ENCODE data around the gene CCNY.

Gene CCNY

DNA sequence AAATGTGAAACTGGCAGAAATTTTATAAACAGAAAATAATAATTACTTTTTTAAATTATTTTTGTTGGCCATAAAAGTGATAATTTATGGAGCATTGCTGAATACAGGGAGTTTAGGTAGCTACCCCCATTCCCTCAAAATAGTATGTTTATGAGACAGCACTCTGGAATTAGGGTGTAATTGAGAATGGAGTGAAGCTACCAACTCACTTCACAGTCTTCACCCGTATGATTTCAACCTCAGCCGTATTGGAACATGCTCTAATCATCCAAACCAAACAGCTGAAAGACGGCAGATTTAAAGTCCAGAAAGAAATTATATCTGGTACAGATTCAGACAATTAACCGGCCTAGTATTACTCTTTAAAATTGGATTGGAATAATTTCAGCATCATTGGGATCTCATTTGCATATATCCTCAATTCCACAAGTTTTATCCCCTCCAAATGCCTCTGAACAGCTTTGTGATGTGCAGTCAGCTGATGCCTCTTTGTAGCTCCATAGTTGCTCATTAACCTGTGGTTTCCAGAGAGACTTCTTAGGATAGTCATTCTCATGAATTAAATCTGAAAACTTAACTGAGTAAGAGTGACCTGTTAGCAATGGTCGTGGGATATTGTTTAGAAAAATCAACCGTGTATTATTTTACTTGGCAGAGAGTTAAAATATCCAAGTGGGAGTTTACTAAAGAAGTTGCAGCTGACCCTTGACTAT is 209.7 kb downstream of the CCNY start:
- DNase-seq (ENCODE audit: low read depth in 2 of 2): peak in 1 of 2 donors; percentile 53
- TF ChIP-seq, protein P1, sequence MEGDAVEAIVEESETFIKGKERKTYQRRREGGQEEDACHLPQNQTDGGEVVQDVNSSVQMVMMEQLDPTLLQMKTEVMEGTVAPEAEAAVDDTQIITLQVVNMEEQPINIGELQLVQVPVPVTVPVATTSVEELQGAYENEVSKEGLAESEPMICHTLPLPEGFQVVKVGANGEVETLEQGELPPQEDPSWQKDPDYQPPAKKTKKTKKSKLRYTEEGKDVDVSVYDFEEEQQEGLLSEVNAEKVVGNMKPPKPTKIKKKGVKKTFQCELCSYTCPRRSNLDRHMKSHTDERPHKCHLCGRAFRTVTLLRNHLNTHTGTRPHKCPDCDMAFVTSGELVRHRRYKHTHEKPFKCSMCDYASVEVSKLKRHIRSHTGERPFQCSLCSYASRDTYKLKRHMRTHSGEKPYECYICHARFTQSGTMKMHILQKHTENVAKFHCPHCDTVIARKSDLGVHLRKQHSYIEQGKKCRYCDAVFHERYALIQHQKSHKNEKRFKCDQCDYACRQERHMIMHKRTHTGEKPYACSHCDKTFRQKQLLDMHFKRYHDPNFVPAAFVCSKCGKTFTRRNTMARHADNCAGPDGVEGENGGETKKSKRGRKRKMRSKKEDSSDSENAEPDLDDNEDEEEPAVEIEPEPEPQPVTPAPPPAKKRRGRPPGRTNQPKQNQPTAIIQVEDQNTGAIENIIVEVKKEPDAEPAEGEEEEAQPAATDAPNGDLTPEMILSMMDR (IDR thresholded peaks at IDR 0.05; ENCODE audit: low read depth, low read length): no peak
- H3K4me3 ChIP-seq (replicated peaks in 1 of 2; ENCODE audit: low read depth in 2 of 2, low read length in 2 of 2): no peak overlapping the region

DNA sequence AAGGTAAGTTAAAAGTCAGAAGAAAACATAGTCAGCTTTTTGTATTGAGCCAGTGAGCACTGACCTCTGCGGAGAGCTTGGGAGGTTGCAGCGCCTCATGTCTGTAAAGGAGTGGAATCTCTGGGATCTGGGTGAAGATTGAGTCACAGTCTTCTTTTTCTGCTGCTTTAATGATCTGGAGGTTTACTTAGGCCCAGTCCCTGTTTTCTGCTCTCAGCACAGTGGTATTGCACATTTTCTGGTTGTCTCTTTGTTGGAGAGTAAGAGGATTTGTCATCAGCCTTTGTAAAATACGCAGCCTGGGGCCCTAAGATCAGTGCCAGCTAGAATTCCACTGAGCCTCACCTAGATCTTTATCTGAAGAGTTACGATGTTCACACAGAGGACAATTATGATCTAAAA is 210.5 kb downstream of the CCNY start:
- TF ChIP-seq, protein P1 (IDR thresholded peaks at IDR 0.05; ENCODE audit: low read depth, low read length): peak; percentile 15
- H3K4me3 ChIP-seq (replicated peaks in 1 of 2; ENCODE audit: low read depth in 2 of 2, low read length in 2 of 2): no peak overlapping the region
- DNase-seq (ENCODE audit: low read depth in 2 of 2): peak; percentile 15 to 79

DNA sequence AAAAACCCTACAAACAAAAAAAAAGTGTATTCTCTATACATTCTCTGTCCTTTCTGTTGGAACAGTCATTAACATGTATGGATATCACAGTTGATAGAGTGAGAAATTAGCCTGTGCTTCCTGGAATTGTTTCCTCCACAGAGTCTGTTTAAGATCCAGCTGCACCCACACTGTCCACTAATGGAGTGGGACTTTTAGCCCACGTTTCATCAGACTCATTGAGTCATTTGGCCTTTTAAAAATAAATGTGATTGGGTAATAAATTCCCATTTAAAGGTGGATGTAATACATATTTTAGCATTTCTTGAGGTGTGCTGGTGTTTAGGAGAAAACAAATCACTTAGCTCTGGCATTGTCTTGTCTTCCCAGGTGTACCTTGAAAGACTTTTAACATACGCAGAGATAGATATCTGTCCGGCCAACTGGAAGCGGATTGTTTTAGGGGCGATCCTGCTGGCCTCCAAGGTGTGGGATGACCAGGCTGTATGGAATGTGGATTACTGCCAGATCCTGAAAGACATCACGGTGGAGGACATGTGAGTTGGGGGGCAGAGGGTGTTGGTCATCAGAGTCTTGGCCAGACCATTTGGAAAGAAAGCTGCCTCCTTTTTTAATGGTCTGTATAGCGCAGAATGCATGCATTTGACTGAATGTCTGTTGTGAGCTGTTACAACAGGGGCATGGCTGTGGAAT is 216.5 kb downstream of the CCNY start:
- TF ChIP-seq, protein P1 (IDR thresholded peaks at IDR 0.05; ENCODE audit: low read depth, low read length): no peak
- no peak overlapping the region for H3K4me3 ChIP-seq (replicated peaks in 1 of 2; ENCODE audit: low read depth in 2 of 2, low read length in 2 of 2)
- peak in 1 of 2 donors; percentile 53 for DNase-seq (ENCODE audit: low read depth in 2 of 2)

DNA sequence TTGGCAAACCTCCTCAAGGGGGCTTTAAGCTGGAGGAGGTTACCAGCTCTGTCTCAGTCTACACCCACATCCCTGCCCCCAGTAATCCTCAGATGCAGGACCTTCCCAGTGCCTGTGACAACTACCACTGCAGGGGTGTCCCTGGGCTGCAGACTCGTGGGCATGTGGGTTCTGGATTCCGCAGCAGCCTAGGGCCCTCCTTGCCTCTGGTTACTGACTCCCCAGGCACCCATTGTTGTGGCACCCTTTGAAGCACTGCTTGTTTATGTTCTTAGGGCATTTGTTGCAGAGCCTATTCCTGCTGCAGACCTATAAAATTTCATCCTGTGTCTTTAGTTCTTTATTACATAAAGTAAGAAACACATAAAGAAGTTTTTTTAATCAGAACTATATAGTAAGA is 217.7 kb downstream of the CCNY start:
- no peak overlapping the region for H3K4me3 ChIP-seq (replicated peaks in 1 of 2; ENCODE audit: low read depth in 2 of 2, low read length in 2 of 2)
- TF ChIP-seq, protein P1 (IDR thresholded peaks at IDR 0.05; ENCODE audit: low read depth, low read length): no peak

DNA sequence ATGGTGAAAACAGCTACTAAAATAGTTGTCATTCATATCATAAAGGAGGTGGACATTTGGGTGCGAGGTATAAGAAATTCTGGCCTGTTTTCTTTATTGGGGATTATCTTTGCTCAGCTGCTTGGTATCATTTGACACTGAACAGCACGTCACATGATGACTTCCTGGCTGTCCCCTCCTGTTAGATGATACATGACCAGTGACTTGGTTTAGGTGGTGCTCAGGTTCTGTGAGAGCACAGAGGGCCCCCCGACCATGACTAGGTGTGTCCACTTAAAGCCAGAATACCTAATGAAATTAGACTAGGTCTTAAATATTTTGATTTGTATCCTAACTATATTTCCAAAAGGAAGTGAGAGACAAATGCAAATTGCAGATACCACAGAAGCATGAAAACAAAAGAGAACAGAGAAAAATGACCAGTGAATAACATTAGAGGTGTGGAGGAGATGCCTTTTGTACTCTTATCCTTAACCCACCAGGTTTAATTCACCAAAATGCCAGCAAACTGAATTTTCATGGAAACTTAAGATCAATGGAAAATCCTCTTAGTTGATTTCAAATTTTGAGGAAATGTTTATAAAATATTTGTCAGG is 218.2 kb downstream of the CCNY start:
- H3K4me3 ChIP-seq (replicated peaks in 1 of 2; ENCODE audit: low read depth in 2 of 2, low read length in 2 of 2): no peak overlapping the region
- TF ChIP-seq, protein P1 (IDR thresholded peaks at IDR 0.05; ENCODE audit: low read depth, low read length): no peak
- no peak for DNase-seq (ENCODE audit: low read depth in 2 of 2)

More for the DNA sequence above, 217.7 kb downstream of the CCNY start:
- no peak for DNase-seq (ENCODE audit: low read depth in 2 of 2)

DNA sequence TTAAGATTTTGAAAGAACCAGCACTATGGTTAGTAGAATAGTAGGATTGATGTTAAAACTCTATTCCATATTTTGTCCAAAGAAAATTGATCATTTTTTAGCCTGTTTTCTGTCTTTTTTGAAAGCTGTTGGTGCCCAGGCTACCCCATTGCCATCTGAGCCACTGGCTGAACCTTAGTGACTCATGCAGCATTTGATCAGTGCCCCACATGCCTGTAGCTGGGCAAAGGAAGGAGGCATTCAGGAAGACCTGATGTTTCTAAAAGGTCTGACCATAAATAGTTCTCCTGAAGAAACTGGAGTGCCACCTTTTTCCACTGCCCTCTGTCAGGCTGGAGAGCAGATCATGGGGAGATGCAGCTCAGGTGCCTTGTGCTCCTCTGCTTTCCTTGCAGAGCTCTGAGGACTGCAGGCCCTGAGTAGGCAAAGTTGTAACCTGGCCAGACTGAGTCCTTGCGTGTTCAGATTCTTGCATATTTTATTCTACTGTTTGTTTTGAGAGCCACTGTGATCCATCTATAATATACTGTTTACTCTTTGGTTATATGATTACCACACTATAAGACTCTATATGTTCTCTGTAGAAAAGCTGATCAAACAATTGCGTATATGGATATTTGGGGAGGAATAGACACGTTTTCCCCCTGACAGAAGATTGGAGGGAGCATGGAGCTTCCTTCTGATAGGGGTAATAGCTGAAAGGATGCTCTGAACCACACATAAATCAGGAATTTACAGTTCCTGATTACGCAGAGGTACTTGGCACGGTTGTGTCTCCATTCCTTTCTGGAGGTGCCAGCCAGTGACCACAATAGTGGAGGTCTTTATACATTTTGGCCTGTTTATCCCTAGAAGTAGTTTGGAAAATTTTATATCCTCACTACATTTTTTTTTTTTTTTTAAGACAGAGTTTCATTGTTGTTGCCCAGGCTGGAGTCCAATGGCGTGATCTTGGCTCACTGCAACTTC is 219.9 kb downstream of the CCNY start:
- no peak for DNase-seq (ENCODE audit: low read depth in 2 of 2)
- TF ChIP-seq, protein P1 (IDR thresholded peaks at IDR 0.05; ENCODE audit: low read depth, low read length): no peak
- H3K4me3 ChIP-seq (replicated peaks in 1 of 2; ENCODE audit: low read depth in 2 of 2, low read length in 2 of 2): no peak overlapping the region
